Measurements from ENCODE around the gene NRK. TPM values are rescaled to one million over a fixed set of nuclear protein-coding genes. Genes with fewer than 3 reads are reported as not detected.
"Not testable (repeated sequence)": the region's sequence is repeated elsewhere in the genome, so short reads cannot be mapped to it uniquely, and the experiment has no call there.

Gene NRK
- total and polyA plus RNA-seq, 2 experiments from 2014 or later: not detected

- 2 to 4% methylated on average over 15 to 17 of the region's 17 CpGs for WGBS, 2 experiments (ENCODE audit: low coverage in 1 of 2, low lambda C conversion rate in 2 of 2, missing lambda C conversion rate in 2 of 2)
- no peaks in the 10 kb centered on the region for H3F3A ChIP-seq (ENCODE audit: insufficient read depth)
- H3K79me2 ChIP-seq (ENCODE audit: insufficient read depth): no peaks in the 10 kb centered on the region
- no peak overlapping the region for H3K4me3 ChIP-seq
- TF ChIP-seq EZH2 (IDR thresholded peaks at IDR 0.05; ENCODE audit: insufficient read depth, poor library complexity, severe bottlenecking): no peak
- no peak for TF ChIP-seq EZH2phosphoT487 (IDR thresholded peaks at IDR 0.05; ENCODE audit: insufficient read depth, low read depth)
- H3K27ac ChIP-seq: no peak overlapping the region
- no peaks in the 10 kb centered on the region for H3K36me3 ChIP-seq (ENCODE audit: low read depth)
- H3K4me1 ChIP-seq (ENCODE audit: insufficient read depth): no peaks in the 10 kb centered on the region
- no peak overlapping the region for H3K4me2 ChIP-seq (ENCODE audit: unreplicated experiment)
- H4K20me1 ChIP-seq (ENCODE audit: insufficient read depth): no peaks in the 10 kb centered on the region
- in situ Hi-C loops (cut with MboI): no loop called here
- no peaks in the 10 kb centered on the region for H3K9me3 ChIP-seq (ENCODE audit: low read depth)
- no peak overlapping the region for H3K9ac ChIP-seq
- H2AFZ ChIP-seq: no peak overlapping the region
- H3K9me2 ChIP-seq (ENCODE audit: insufficient read depth): no peaks in the 10 kb centered on the region
- no peaks in the 10 kb centered on the region for H3K27me3 ChIP-seq (replicated peaks; ENCODE audit: insufficient read depth)
- DNase-seq: no peak
Observed at GRCh38 chrX:105823092-105823455, 735 bp downstream of the NRK start.

- in situ Hi-C loops (cut with MboI): no loop called here
- WGBS, 2 experiments (ENCODE audit: low coverage in 1 of 2, low lambda C conversion rate in 2 of 2, missing lambda C conversion rate in 2 of 2): 0 to 5% methylated on average over 1 of the region's 1 CpG
Observed at GRCh38 chrX:105829011-105829410, 6.7 kb downstream of the NRK start.

GRCh38 chrX:105837232-105837631, 14.9 kb downstream of the NRK start:
- Histone ChIP-seq H3K4me1 (ENCODE audit: insufficient read depth) (no peaks in the 10 kb centered on the region), H3K9me2 (ENCODE audit: insufficient read depth) (no peaks in the 10 kb centered on the region), H3K4me3 (no peak overlapping the region), H3K27me3 (replicated peaks; ENCODE audit: insufficient read depth) (no peaks in the 10 kb centered on the region), H3K4me2 (ENCODE audit: unreplicated experiment) (no peak overlapping the region), H4K20me1 (ENCODE audit: insufficient read depth) (no peaks in the 10 kb centered on the region), H3K9ac (no peak overlapping the region), H3F3A (ENCODE audit: insufficient read depth) (no peaks in the 10 kb centered on the region), H2AFZ (no peak overlapping the region), H3K79me2 (ENCODE audit: insufficient read depth) (no peaks in the 10 kb centered on the region), H3K27ac (no peak overlapping the region), H3K36me3 (ENCODE audit: low read depth) (no peaks in the 10 kb centered on the region), H3K9me3 (ENCODE audit: low read depth) (no peaks in the 10 kb centered on the region)
- TF ChIP-seq EZH2 (IDR thresholded peaks at IDR 0.05; ENCODE audit: insufficient read depth, poor library complexity, severe bottlenecking) (no peak), EZH2phosphoT487 (IDR thresholded peaks at IDR 0.05; ENCODE audit: insufficient read depth, low read depth) (no peak)
- in situ Hi-C loops (cut with MboI): no loop called here
- DNase-seq: no peak
- 2 to 5% methylated on average over 2 of the region's 2 CpGs for WGBS, 2 experiments (ENCODE audit: low coverage in 1 of 2, low lambda C conversion rate in 2 of 2, missing lambda C conversion rate in 2 of 2)

More at GRCh38 chrX:105829011-105829410, 6.7 kb downstream of the NRK start:
- no peak overlapping the region for H3K4me3 ChIP-seq
- H3K4me2 ChIP-seq (ENCODE audit: unreplicated experiment): no peak overlapping the region
- H3F3A ChIP-seq (ENCODE audit: insufficient read depth): no peaks in the 10 kb centered on the region
- H3K27ac ChIP-seq: no peak overlapping the region
- no peaks in the 10 kb centered on the region for H3K4me1 ChIP-seq (ENCODE audit: insufficient read depth)
- H4K20me1 ChIP-seq (ENCODE audit: insufficient read depth): no peaks in the 10 kb centered on the region
- no peaks in the 10 kb centered on the region for H3K9me2 ChIP-seq (ENCODE audit: insufficient read depth)
- no peak for TF ChIP-seq EZH2phosphoT487 (IDR thresholded peaks at IDR 0.05; ENCODE audit: insufficient read depth, low read depth)
- TF ChIP-seq EZH2 (IDR thresholded peaks at IDR 0.05; ENCODE audit: insufficient read depth, poor library complexity, severe bottlenecking): no peak
- H3K9me3 ChIP-seq (ENCODE audit: low read depth): no peaks in the 10 kb centered on the region
- H3K36me3 ChIP-seq (ENCODE audit: low read depth): no peaks in the 10 kb centered on the region
- H3K79me2 ChIP-seq (ENCODE audit: insufficient read depth): no peaks in the 10 kb centered on the region
- DNase-seq: no peak
- H3K9ac ChIP-seq: no peak overlapping the region
- H3K27me3 ChIP-seq (replicated peaks; ENCODE audit: insufficient read depth): no peaks in the 10 kb centered on the region
- H2AFZ ChIP-seq: no peak overlapping the region

DNA sequence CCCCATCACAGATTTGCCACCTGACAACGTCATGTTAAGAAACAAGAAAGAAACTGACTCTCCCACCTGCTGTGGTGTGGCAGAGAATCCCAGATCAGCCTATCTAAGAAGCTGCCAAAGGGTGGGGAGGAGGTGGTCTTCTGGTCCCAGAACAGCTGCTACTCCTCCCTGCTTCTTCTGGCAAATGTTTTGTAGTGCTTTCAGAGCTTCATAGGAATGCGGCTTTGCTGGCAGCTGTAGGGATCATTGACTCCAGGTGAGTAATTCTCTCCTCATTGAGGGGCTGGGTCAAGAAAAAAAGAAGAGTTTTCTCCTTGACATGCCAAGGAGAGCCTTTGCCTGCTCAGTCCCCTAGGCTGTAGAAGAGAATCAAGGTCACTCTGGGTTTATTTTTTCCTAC, 23.3 kb downstream of the NRK start:
- H3K27me3 ChIP-seq (replicated peaks; ENCODE audit: insufficient read depth): no peaks in the 10 kb centered on the region
- H3K79me2 ChIP-seq (ENCODE audit: insufficient read depth): no peaks in the 10 kb centered on the region
- H3K4me3 ChIP-seq: no peak overlapping the region
- H3K9me2 ChIP-seq (ENCODE audit: insufficient read depth): no peaks in the 10 kb centered on the region
- H3F3A ChIP-seq (ENCODE audit: insufficient read depth): no peaks in the 10 kb centered on the region
- H3K4me2 ChIP-seq (ENCODE audit: unreplicated experiment): no peak overlapping the region
- 0 to 5% methylated on average over 1 to 2 of the region's 2 CpGs for WGBS, 2 experiments (ENCODE audit: low coverage in 1 of 2, low lambda C conversion rate in 2 of 2, missing lambda C conversion rate in 2 of 2)
- no peak overlapping the region for H3K9ac ChIP-seq
- H3K27ac ChIP-seq: no peak overlapping the region
- in situ Hi-C loops (cut with MboI): no loop called here
- H4K20me1 ChIP-seq (ENCODE audit: insufficient read depth): no peaks in the 10 kb centered on the region
- H3K36me3 ChIP-seq (ENCODE audit: low read depth): no peaks in the 10 kb centered on the region
- no peaks in the 10 kb centered on the region for H3K4me1 ChIP-seq (ENCODE audit: insufficient read depth)
- TF ChIP-seq EZH2phosphoT487 (IDR thresholded peaks at IDR 0.05; ENCODE audit: insufficient read depth, low read depth): no peak
- no peak for TF ChIP-seq EZH2 (IDR thresholded peaks at IDR 0.05; ENCODE audit: insufficient read depth, poor library complexity, severe bottlenecking)
- DNase-seq: no peak
- H2AFZ ChIP-seq: no peak overlapping the region
- H3K9me3 ChIP-seq (ENCODE audit: low read depth): no peaks in the 10 kb centered on the region

DNA sequence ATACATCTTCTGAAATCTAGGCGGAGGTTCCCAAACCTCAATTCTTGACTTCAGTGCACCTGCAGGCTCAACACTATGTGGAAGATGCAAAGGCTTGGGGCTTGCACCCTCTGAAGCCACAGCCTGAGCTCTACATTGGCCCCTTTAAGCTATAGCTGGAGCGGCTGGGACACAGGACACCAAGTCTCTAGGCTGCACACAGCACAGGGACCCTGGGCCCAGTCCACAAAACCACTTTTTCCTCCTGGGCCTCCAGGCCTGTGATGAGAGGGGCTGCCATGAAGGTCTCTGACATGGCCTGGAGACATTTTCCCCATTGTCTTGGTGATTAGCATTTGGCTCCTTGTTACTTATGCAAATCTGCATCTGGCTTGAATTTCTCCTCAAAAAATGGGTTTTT, 27.8 kb downstream of the NRK start:
- H3K79me2 ChIP-seq (ENCODE audit: insufficient read depth); H3K4me2 ChIP-seq (ENCODE audit: unreplicated experiment); H3K9me2 ChIP-seq (ENCODE audit: insufficient read depth); H3K4me3 ChIP-seq; H3K36me3 ChIP-seq (ENCODE audit: low read depth); DNase-seq; H3K27me3 ChIP-seq (replicated peaks; ENCODE audit: insufficient read depth); H3F3A ChIP-seq (ENCODE audit: insufficient read depth); H3K4me1 ChIP-seq (ENCODE audit: insufficient read depth); H3K9me3 ChIP-seq (ENCODE audit: low read depth); H4K20me1 ChIP-seq (ENCODE audit: insufficient read depth); H3K9ac ChIP-seq; H2AFZ ChIP-seq; in situ Hi-C loops (cut with MboI); H3K27ac ChIP-seq: not testable (repeated sequence)
- 50 to 53% methylated on average over 1 to 2 of the region's 2 CpGs for WGBS, 2 experiments (ENCODE audit: low coverage in 1 of 2, low lambda C conversion rate in 2 of 2, missing lambda C conversion rate in 2 of 2)
